ENCODE results near the gene GET4.
"Not testable (repeated sequence)": the region's sequence is repeated elsewhere in the genome, so short reads cannot be mapped to it uniquely, and the experiment has no call there.

GET4 gene

GRCh38 chr7:920351-921070, 44.2 kb downstream of the GET4 start:
- H3K27ac ChIP-seq: no peak overlapping the region
- TF ChIP-seq ZFX (IDR thresholded peaks at IDR 0.05; ENCODE audit: borderline replicate concordance) (no peak), CTCF (IDR thresholded peaks at IDR 0.05) (no peak)

- H3K27ac ChIP-seq: no peak overlapping the region
- no peak for TF ChIP-seq CTCF (IDR thresholded peaks at IDR 0.05)
- no peak for TF ChIP-seq ZFX (IDR thresholded peaks at IDR 0.05; ENCODE audit: borderline replicate concordance)
Observed at GRCh38 chr7:921071-921461, 44.7 kb downstream of the GET4 start.

- no peak overlapping the region for H3K27ac ChIP-seq
- no peak for TF ChIP-seq ZFX (IDR thresholded peaks at IDR 0.05; ENCODE audit: borderline replicate concordance)
- TF ChIP-seq CTCF (IDR thresholded peaks at IDR 0.05): no peak
Observed at GRCh38 chr7:921581-922333, 45.4 kb downstream of the GET4 start.

GRCh38 chr7:922334-923107, 46.2 kb downstream of the GET4 start:
- no peak overlapping the region for H3K27ac ChIP-seq
- TF ChIP-seq CTCF (IDR thresholded peaks at IDR 0.05) (no peak), ZFX (IDR thresholded peaks at IDR 0.05; ENCODE audit: borderline replicate concordance) (no peak)

- no peak for TF ChIP-seq CTCF (IDR thresholded peaks at IDR 0.05)
- TF ChIP-seq ZFX (IDR thresholded peaks at IDR 0.05; ENCODE audit: borderline replicate concordance): no peak
Observed at GRCh38 chr7:923108-924041, 47.0 kb downstream of the GET4 start.

GRCh38 chr7:924042-924441, 47.7 kb downstream of the GET4 start:
- not testable (repeated sequence) for H3K27ac ChIP-seq

More at GRCh38 chr7:923108-924041, 47.0 kb downstream of the GET4 start:
- no peak overlapping the region for H3K27ac ChIP-seq

Measured in 22Rv1 (cell line).